Measurements from ENCODE around the gene EP400.

Gene EP400

GRCh38 chr12:131908092-131909080 lies 41.4 kb upstream of the EP400 start:
- TF ChIP-seq CTCF (IDR thresholded peaks at IDR 0.05; ENCODE audit: low read depth, low read length) = no peak
- no peak for DNase-seq
- H3K9me3 ChIP-seq (ENCODE audit: severe bottlenecking) = no peaks in the 10 kb centered on the region
- H3K4me3 ChIP-seq (ENCODE audit: low read depth, low read length) = no peak overlapping the region
- peaks cover 62% of the 10 kb centered on the region for H3K36me3 ChIP-seq
- no peaks in the 10 kb centered on the region for H3K27me3 ChIP-seq (ENCODE audit: insufficient read depth, low read depth, severe bottlenecking)
- H3K27ac ChIP-seq = no peak overlapping the region

GRCh38 chr12:131909081-131909751 lies 40.5 kb upstream of the EP400 start:
- peaks cover 67% of the 10 kb centered on the region for H3K36me3 ChIP-seq
- no peak overlapping the region for H3K27ac ChIP-seq
- H3K27me3 ChIP-seq (ENCODE audit: insufficient read depth, low read depth, severe bottlenecking) = no peaks in the 10 kb centered on the region
- H3K9me3 ChIP-seq (ENCODE audit: severe bottlenecking) = no peaks in the 10 kb centered on the region
- DNase-seq = no peak
- no peak for TF ChIP-seq CTCF (IDR thresholded peaks at IDR 0.05; ENCODE audit: low read depth, low read length)
- no peak overlapping the region for H3K4me3 ChIP-seq (ENCODE audit: low read depth, low read length)

- Histone ChIP-seq H3K27me3 (ENCODE audit: insufficient read depth, low read depth, severe bottlenecking) (no peaks in the 10 kb centered on the region), H3K27ac (no peak overlapping the region), H3K36me3 (peaks cover 73% of the 10 kb centered on the region), H3K9me3 (ENCODE audit: severe bottlenecking) (no peaks in the 10 kb centered on the region), H3K4me3 (ENCODE audit: low read depth, low read length) (no peak overlapping the region)
- no peak for TF ChIP-seq CTCF (IDR thresholded peaks at IDR 0.05; ENCODE audit: low read depth, low read length)
- no peak for DNase-seq
These were observed 40.0 kb upstream of the EP400 start for GRCh38 chr12:131909752-131910219.

- no peak for DNase-seq
- no peak for TF ChIP-seq CTCF (IDR thresholded peaks at IDR 0.05; ENCODE audit: low read depth, low read length)
- peaks cover 80% of the 10 kb centered on the region for H3K36me3 ChIP-seq
These were observed 39.3 kb upstream of the EP400 start for GRCh38 chr12:131910302-131911027.

GRCh38 chr12:131911028-131911650 lies 38.6 kb upstream of the EP400 start:
- no peak for DNase-seq
- no peak overlapping the region for H3K4me3 ChIP-seq (ENCODE audit: low read depth, low read length)
- H3K27ac ChIP-seq = no peak overlapping the region
- no peaks in the 10 kb centered on the region for H3K9me3 ChIP-seq (ENCODE audit: severe bottlenecking)
- peaks cover 87% of the 10 kb centered on the region for H3K36me3 ChIP-seq
- no peaks in the 10 kb centered on the region for H3K27me3 ChIP-seq (ENCODE audit: insufficient read depth, low read depth, severe bottlenecking)
- no peak for TF ChIP-seq CTCF (IDR thresholded peaks at IDR 0.05; ENCODE audit: low read depth, low read length)

More at GRCh38 chr12:131910302-131911027, 39.3 kb upstream of the EP400 start:
- no peaks in the 10 kb centered on the region for H3K27me3 ChIP-seq (ENCODE audit: insufficient read depth, low read depth, severe bottlenecking)
- no peaks in the 10 kb centered on the region for H3K9me3 ChIP-seq (ENCODE audit: severe bottlenecking)
- no peak overlapping the region for H3K4me3 ChIP-seq (ENCODE audit: low read depth, low read length)
- H3K27ac ChIP-seq = no peak overlapping the region
